Naive thymus-derived CD8-positive, alpha-beta T cell (primary cell): ENCODE results near the gene GRK5. TPM values are rescaled to one million over a fixed set of nuclear protein-coding genes. Genes with fewer than 3 reads are reported as not detected.

Experiments used
- ATAC-seq, 2 donors: fragments of 150-1000 bp; cut with Tn5 transposase in 1 of 2; sonication (Bioruptor Pico), chemical (Tn5 transposase) in 1 of 2; 1 replicate in 1 of 2; 2 replicates in 1 of 2; pipeline ENCODE4 v1.10.0; 2021; ENCODE audit warnings: mild to moderate bottlenecking in 2 of 2, moderate library complexity in 2 of 2
- POLR2A ChIA-PET: fragments of 350-600 bp; sonication (Branson Sonifier 250); formaldehyde crosslinking; loops from one replicate; lab custom pipeline; 2021; ENCODE audit warnings: antibody characterized with exemption; lab: Charles Lee
- DNase-seq, 10 donors: peaks; one replicate each; pipeline versions ENCODE4 v3.0.0 to v3.0.0-alpha.2; 2020 to 2022
- H3K27ac Mint-ChIP-seq, 10 donors: one replicate each; pipeline ENCODE4 v1.8.0; 2020 to 2022; ENCODE audit warnings: mild to moderate bottlenecking in 10 of 10, mixed read lengths in 10 of 10, moderate library complexity in 4 of 10, inconsistent platforms in 1 of 10
- H3K27me3 Mint-ChIP-seq, 5 donors: one replicate each; pipeline ENCODE4 v1.8.0; 2021 to 2022; ENCODE audit warnings: mixed read lengths in 5 of 5
- H3K36me3 Mint-ChIP-seq, 3 donors: one replicate each; pipeline ENCODE4 v1.8.0; 2020 to 2022; ENCODE audit warnings: mixed read lengths in 3 of 3, mild to moderate bottlenecking in 2 of 3, inconsistent platforms in 1 of 3
- H3K4me1 Mint-ChIP-seq, 4 donors: one replicate each; pipeline ENCODE4 v1.8.0; 2021 to 2022; ENCODE audit warnings: mixed read lengths in 4 of 4
- H3K4me3 Mint-ChIP-seq, 10 donors: one replicate each; pipeline ENCODE4 v1.8.0; 2020 to 2022; ENCODE audit warnings: mild to moderate bottlenecking in 10 of 10, mixed read lengths in 10 of 10, moderate library complexity in 6 of 10, inconsistent platforms in 1 of 10
- H3K9me3 Mint-ChIP-seq, 9 donors: one replicate each; pipeline ENCODE4 v1.8.0; 2020 to 2022; ENCODE audit warnings: mixed read lengths in 9 of 9, mild to moderate bottlenecking in 3 of 9, inconsistent platforms in 1 of 9, moderate library complexity in 1 of 9
- polyA plus RNA-seq, 3 donors: library from polyadenylated mRNA; unstranded; fragments of 300-500 nt; fragmentation: Illumina TruSeq; gene quantifications; one replicate each; pipeline ENCODE4 v1.2.3, GENCODE V29; 2021
- total RNA-seq, 8 experiments: library from RNA in 2 of 8; stranded (reverse) in 2 of 8; gene quantifications; one replicate each; pipeline ENCODE4 v1.2.3 and lab custom pipeline; 2021 to 2026

GRK5 gene
- total and polyA plus RNA-seq, 5 experiments from 2014 or later = 4.4 to 23.2 (median 11.0) TPM

- Mint-ChIP-seq H3K36me3 (peaks cover 4 to 13% (median 6%) of the 10 kb centered on the region in 3 donors), H3K27me3 (no peaks in the 10 kb centered on the region), H3K9me3 (peaks cover 0 to 9% (median 3%) of the 10 kb centered on the region in 9 donors), H3K4me1 (peaks cover 27 to 61% (median 52%) of the 10 kb centered on the region in 4 donors), H3K27ac (peak overlapping the region in 7 of 10 donors; percentile 2 to 82 (median 66)), H3K4me3 (no peak overlapping the region)
- DNase-seq = no peak
- ATAC-seq = no peak
- POLR2A ChIA-PET = interaction anchor here (0.9 to 1.7 kb wide), 6 partner anchors 8 to 89 kb away, joined by 3 to 6 read pairs (median 4); no protein-coding TSS in a partner anchor
These were observed 90.0 kb downstream of the GRK5 start for GRCh38 chr10:119297207-119297968.

- Mint-ChIP-seq H3K4me3 (no peak overlapping the region), H3K9me3 (peaks cover 0 to 9% (median 3%) of the 10 kb centered on the region in 9 donors), H3K36me3 (peaks cover 4 to 13% (median 6%) of the 10 kb centered on the region in 3 donors), H3K27me3 (no peaks in the 10 kb centered on the region), H3K4me1 (peaks cover 27 to 60% (median 50%) of the 10 kb centered on the region in 4 donors), H3K27ac (peak overlapping the region in 7 of 10 donors; percentile 39 to 82 (median 67))
- DNase-seq (no peak), ATAC-seq (no peak)
- POLR2A ChIA-PET = interaction anchor here (0.6 kb wide), 2 partner anchors 26 to 244 kb away, joined by 3 to 4 read pairs; partner anchors contain the start of gene RGS10
These were observed 91.4 kb downstream of the GRK5 start for GRCh38 chr10:119298810-119299209.

DNA sequence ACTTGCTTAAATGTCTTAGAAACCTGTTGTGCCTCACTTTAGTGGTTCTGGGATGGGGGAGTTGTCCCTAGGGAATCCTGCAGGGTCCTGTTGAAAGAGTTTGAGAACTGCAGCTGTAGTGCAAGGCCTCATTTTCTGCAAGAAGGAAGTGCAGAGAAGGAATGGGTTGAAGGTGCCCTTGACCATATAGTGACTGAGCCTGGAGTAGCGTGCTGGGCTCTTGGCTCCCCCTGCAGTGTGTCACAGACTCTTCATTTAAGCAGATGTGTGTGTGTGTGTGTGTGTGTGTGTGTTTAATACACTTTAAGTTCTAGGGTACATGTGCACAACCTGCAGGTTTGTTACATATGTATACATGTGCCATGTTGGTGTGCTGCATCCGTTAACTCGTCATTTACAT, 92.2 kb downstream of the GRK5 start:
- H3K9me3 Mint-ChIP-seq = peaks cover 0 to 9% (median 3%) of the 10 kb centered on the region in 9 donors
- peak overlapping the region in 7 of 10 donors; percentile 10 to 98 (median 79) for H3K27ac Mint-ChIP-seq
- H3K4me1 Mint-ChIP-seq = peaks cover 27 to 64% (median 52%) of the 10 kb centered on the region in 4 donors
- POLR2A ChIA-PET = interaction anchor here (0.6 kb wide), 2 partner anchors 27 to 243 kb away, joined by 3 to 4 read pairs; partner anchors contain the start of gene RGS10
- H3K27me3 Mint-ChIP-seq = no peaks in the 10 kb centered on the region
- DNase-seq (no peak), ATAC-seq (no peak)
- H3K4me3 Mint-ChIP-seq = no peak overlapping the region
- H3K36me3 Mint-ChIP-seq = peaks cover 4 to 13% (median 6%) of the 10 kb centered on the region in 3 donors

DNA sequence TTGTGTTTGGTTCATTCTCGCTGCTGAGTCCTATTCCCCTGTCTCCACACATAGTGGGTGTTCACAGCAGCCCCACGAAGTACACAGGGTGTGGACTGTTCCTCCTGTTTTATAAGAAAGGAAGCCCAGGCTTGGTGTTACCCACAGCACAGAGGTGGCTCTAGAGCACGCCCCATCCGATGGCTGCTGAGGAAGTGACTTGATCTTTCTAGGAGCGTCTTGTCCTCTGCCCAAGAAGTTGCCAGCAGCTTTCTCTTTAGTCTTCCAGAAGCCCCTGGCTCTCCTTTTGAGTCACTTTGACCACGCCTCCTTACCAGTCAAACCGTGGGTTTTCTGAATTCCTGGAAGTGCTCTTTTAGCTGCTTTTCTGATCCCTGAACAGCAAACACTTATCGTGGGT, 94.0 kb downstream of the GRK5 start:
- peaks cover 38 to 80% (median 70%) of the 10 kb centered on the region in 4 donors for H3K4me1 Mint-ChIP-seq
- H3K9me3 Mint-ChIP-seq = peaks cover 0 to 9% (median 3%) of the 10 kb centered on the region in 9 donors
- H3K27ac Mint-ChIP-seq = peak overlapping the region; percentile 89 to 98 (median 96)
- DNase-seq = peak in 9 of 10 donors; percentile 34 to 73 (median 57)
- POLR2A ChIA-PET = interaction anchor here (0.6 to 1.6 kb wide), 7 partner anchors 12 to 206 kb away, joined by 3 to 16 read pairs (median 4); partner anchors contain the start of gene GRK5
- peaks cover 2 to 9% (median 6%) of the 10 kb centered on the region in 3 donors for H3K36me3 Mint-ChIP-seq
- H3K4me3 Mint-ChIP-seq = peak overlapping the region; percentile 42 to 89 (median 76)
- H3K27me3 Mint-ChIP-seq = no peaks in the 10 kb centered on the region
- ATAC-seq = peak; percentile 63 to 78

DNA sequence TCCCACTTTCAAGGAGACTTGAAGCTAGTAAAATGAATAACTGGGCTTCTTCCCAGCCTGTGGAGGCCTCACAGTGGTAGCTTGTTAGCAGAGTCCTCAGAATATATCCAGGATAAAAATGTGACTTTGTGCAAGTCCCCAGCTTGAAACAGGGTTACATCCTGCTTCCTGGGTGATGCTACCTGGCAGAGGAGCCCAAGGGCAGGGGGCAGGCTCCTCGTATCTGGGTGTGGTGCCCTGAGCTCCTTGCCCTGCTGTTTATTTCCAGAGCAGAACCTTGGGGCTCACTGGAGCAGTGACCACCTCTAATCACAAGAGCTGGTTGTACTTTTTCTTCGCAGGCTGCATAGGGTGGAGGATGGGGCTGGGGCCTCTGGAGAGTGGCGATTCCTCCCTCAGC, 94.8 kb downstream of the GRK5 start:
- Mint-ChIP-seq H3K27me3 (no peaks in the 10 kb centered on the region), H3K4me1 (peaks cover 44 to 87% (median 78%) of the 10 kb centered on the region in 4 donors), H3K9me3 (peaks cover 0 to 8% (median 3%) of the 10 kb centered on the region in 9 donors), H3K36me3 (peaks cover 2 to 6% (median 5%) of the 10 kb centered on the region in 3 donors), H3K4me3 (peak overlapping the region in 7 of 10 donors; percentile 5 to 85 (median 75)), H3K27ac (peak overlapping the region; percentile 89 to 98 (median 96))
- POLR2A ChIA-PET = interaction anchor here (0.5 to 1.6 kb wide), 9 partner anchors 9 to 237 kb away, joined by 3 to 16 read pairs (median 4); partner anchors contain the start of gene GRK5
- DNase-seq (no peak), ATAC-seq (no peak)

DNA sequence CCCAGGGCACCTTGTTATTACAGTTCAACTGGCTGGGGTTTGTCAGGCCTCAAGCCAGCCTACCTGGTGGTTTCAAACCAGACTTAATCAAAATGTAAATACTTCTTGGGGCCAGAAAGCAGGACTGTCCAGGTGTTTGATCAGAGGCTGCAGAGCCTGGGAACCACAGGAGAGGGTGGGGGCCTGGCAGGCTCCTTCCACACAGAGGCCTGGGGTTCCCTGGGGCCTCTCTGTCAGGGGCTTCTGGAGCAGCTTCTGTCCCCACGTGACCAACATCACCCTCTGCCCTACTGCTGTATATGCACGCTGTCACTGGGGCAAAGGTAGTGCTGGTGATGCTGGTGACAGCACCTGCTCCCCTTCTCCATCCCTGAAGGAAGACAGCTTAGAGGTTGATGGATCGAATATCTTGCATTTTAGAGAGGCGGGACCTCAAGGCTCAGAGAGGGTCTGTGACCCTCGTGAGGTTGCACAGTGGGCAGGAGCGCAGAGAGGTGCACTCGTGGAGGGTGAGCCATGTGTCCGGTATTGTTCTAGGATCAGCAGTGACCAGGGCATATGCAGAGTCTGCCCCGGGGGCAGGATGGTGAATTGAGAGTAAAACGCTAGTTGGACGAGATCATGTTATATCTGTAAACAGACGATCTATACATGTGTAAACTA, 95.4 kb downstream of the GRK5 start:
- Mint-ChIP-seq H3K36me3 (peaks cover 0 to 3% (median 2%) of the 10 kb centered on the region in 3 donors), H3K9me3 (peaks cover 0 to 3% (median under 1%) of the 10 kb centered on the region in 9 donors), H3K4me1 (peaks cover 42 to 93% (median 84%) of the 10 kb centered on the region in 4 donors), H3K27me3 (no peaks in the 10 kb centered on the region), H3K4me3 (peak overlapping the region in 5 of 10 donors; percentile 52 to 81 (median 75)), H3K27ac (peak overlapping the region; percentile 89 to 98 (median 96))
- no peak for ATAC-seq
- DNase-seq = peak in 1 of 10 donors; percentile 40
- POLR2A ChIA-PET = interaction anchor here (0.5 to 1.6 kb wide), 5 partner anchors 10 to 236 kb away, joined by 3 to 16 read pairs (median 5); partner anchors contain the start of gene GRK5

GRCh38 chr10:119303886-119304285, 96.5 kb downstream of the GRK5 start:
- Mint-ChIP-seq H3K27ac (peak overlapping the region in 7 of 10 donors; percentile 5 to 98 (median 66)), H3K36me3 (no peaks in the 10 kb centered on the region), H3K4me3 (peak overlapping the region in 1 of 10 donors; percentile 41), H3K27me3 (no peaks in the 10 kb centered on the region), H3K9me3 (no peaks in the 10 kb centered on the region), H3K4me1 (peaks cover 38 to 93% (median 80%) of the 10 kb centered on the region in 4 donors)
- peak in 1 of 10 donors; percentile 9 for DNase-seq
- no peak for ATAC-seq
- POLR2A ChIA-PET = interaction anchor here (1.0 to 6.9 kb wide), 5 partner anchors 8 to 240 kb away, joined by 3 to 61 read pairs (median 4); partner anchors contain the start of gene GRK5

DNA sequence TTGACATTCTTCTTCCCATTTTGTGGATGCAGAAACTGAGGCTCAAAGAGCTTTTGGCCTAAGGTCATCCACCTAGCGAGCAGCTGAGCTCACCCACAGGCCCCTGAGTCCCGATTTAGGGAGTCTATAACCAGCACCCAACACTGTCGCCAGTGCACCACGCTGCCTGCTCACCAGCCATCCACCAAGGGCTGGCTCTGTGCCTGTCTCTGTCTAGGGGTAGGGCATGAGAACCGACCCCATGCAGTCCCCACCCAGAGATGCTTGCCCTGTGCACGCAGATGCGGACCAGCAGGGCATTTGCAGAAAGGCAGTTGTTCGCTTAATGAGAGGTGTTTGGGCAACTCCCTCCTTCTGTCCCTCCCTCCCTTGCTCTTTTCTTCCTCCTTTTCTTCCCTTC, 97.2 kb downstream of the GRK5 start:
- DNase-seq = peak in 1 of 10 donors; percentile 55
- peak overlapping the region in 9 of 10 donors; percentile 38 to 99 (median 88) for H3K27ac Mint-ChIP-seq
- H3K36me3 Mint-ChIP-seq = no peaks in the 10 kb centered on the region
- H3K9me3 Mint-ChIP-seq = no peaks in the 10 kb centered on the region
- H3K4me3 Mint-ChIP-seq = peak overlapping the region in 2 of 10 donors; percentile 24 to 30
- peaks cover 0 to 2% (median 0%) of the 10 kb centered on the region in 5 donors for H3K27me3 Mint-ChIP-seq
- no peak for ATAC-seq
- H3K4me1 Mint-ChIP-seq = peaks cover 36 to 93% (median 77%) of the 10 kb centered on the region in 4 donors
- POLR2A ChIA-PET = interaction anchor here (1.0 to 6.9 kb wide), 6 partner anchors 9 to 239 kb away, joined by 3 to 61 read pairs (median 4); partner anchors contain the start of gene GRK5

- H3K4me3 Mint-ChIP-seq = peak overlapping the region; percentile 83 to 96 (median 90)
- peaks cover 35 to 93% (median 67%) of the 10 kb centered on the region in 4 donors for H3K4me1 Mint-ChIP-seq
- peaks cover 0 to 12% (median 2%) of the 10 kb centered on the region in 5 donors for H3K27me3 Mint-ChIP-seq
- ATAC-seq (peak; percentile 79 to 83), DNase-seq (peak; percentile 41 to 92 (median 72))
- POLR2A ChIA-PET = interaction anchor here (0.8 to 6.9 kb wide), 12 partner anchors 10 to 201 kb away, joined by 3 to 61 read pairs (median 6); partner anchors contain the start of gene GRK5
- no peaks in the 10 kb centered on the region for H3K9me3 Mint-ChIP-seq
- peaks cover 0 to under 1% (median under 1%) of the 10 kb centered on the region in 3 donors for H3K36me3 Mint-ChIP-seq
- H3K27ac Mint-ChIP-seq = peak overlapping the region; percentile 84 to 99 (median 98)
These were observed 98.6 kb downstream of the GRK5 start for GRCh38 chr10:119305860-119306513.

- POLR2A ChIA-PET = interaction anchor here (0.7 to 6.9 kb wide), 13 partner anchors 10 to 202 kb away, joined by 3 to 61 read pairs (median 5); partner anchors contain the start of gene GRK5
- H3K27me3 Mint-ChIP-seq = peaks cover 0 to 14% (median 2%) of the 10 kb centered on the region in 5 donors
- H3K4me3 Mint-ChIP-seq = peak overlapping the region; percentile 83 to 96 (median 90)
- H3K27ac Mint-ChIP-seq = peak overlapping the region; percentile 84 to 99 (median 98)
- no peaks in the 10 kb centered on the region for H3K9me3 Mint-ChIP-seq
- DNase-seq (peak; percentile 55 to 90 (median 78)), ATAC-seq (peak; percentile 79 to 92)
- H3K4me1 Mint-ChIP-seq = peaks cover 30 to 92% (median 63%) of the 10 kb centered on the region in 4 donors
- H3K36me3 Mint-ChIP-seq = peaks cover 0 to 4% (median 3%) of the 10 kb centered on the region in 3 donors
These were observed 99.2 kb downstream of the GRK5 start for GRCh38 chr10:119306514-119306951.

GRCh38 chr10:119306986-119307392, 99.6 kb downstream of the GRK5 start:
- Mint-ChIP-seq H3K4me3 (peak overlapping the region; percentile 83 to 96 (median 90)), H3K36me3 (peaks cover 0 to 4% (median 3%) of the 10 kb centered on the region in 3 donors), H3K27me3 (peaks cover 0 to 14% (median 2%) of the 10 kb centered on the region in 5 donors), H3K9me3 (no peaks in the 10 kb centered on the region), H3K4me1 (peaks cover 26 to 89% (median 58%) of the 10 kb centered on the region in 4 donors), H3K27ac (peak overlapping the region; percentile 84 to 99 (median 98))
- POLR2A ChIA-PET = interaction anchor here (0.7 to 6.9 kb wide), 6 partner anchors 11 to 142 kb away, joined by 3 to 61 read pairs (median 7); partner anchors contain the start of gene GRK5
- DNase-seq (no peak), ATAC-seq (no peak)
